HT1080 (cell line): Measurements from ENCODE around the gene ZNF195. TPM values are rescaled to one million over a fixed set of nuclear protein-coding genes. Genes with fewer than 3 reads are reported as not detected.
A peak's percentile ranks its signal among the peaks of the same experiment; 100 is the strongest.
"Not testable (repeated sequence)": the region's sequence is repeated elsewhere in the genome, so short reads cannot be mapped to it uniquely, and the experiment has no call there.

ENCODE experiments used
- DNase-seq: peaks from one replicate; pipeline ENCODE4 v3.0.0-alpha.2; 2015; ENCODE audit warnings: low read depth
- small RNA-seq: library from RNA; depleted of rRNA; stranded (forward); fragments of <200 nt; gene quantifications from one replicate; pipeline ENCODE3, GENCODE V24; 2014
- total RNA-seq: library from RNA; depleted of rRNA; stranded (reverse); fragments of >200 nt; shearing (Covaris generic); gene quantifications from 2 replicates; pipeline ENCODE4 v1.2.3, GENCODE V29; 2014; rRNA removed

The ZNF195 gene
- total RNA-seq, 1 experiment from 2014 or later = 26.6 TPM

DNA sequence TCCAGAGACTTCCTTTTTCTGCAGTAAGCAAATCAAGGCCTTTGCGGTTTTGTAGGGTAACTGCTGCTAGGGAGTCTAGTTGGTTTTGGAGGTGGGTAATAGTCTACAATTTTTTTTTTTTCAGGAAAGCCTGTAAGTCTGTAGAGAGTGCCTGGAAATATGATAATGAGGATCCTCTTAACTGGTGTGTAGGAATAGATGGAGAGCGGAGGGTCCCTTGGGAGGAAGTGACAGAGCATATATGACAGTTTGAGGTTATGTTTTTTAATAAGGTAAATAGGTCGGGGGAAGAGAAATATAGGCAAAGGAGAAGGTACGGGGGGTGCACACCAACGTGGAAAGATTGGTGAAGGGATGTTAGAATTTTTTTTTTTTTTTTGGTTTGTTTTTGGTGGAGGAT is 25.9 kb downstream of the ZNF195 start:
- DNase-seq = no peak

DNA sequence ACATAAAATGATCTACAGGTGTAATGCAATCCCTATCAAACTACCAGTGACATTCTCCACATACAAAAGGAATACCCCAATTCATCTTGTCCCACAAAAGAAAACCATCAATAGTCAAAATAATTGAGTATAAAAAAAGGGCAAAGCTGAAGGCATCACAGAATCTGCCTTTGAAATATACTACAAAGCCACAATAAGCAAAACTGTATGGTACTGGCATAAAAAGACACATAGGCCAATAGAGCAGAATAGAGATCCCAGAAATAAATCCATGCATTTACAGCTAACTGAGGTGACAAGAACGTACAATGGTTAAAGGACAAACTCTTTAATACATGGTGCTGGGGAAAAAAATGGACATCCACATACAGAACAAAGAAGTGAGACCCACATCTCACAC is 31.8 kb downstream of the ZNF195 start:
- no peak for DNase-seq

DNA sequence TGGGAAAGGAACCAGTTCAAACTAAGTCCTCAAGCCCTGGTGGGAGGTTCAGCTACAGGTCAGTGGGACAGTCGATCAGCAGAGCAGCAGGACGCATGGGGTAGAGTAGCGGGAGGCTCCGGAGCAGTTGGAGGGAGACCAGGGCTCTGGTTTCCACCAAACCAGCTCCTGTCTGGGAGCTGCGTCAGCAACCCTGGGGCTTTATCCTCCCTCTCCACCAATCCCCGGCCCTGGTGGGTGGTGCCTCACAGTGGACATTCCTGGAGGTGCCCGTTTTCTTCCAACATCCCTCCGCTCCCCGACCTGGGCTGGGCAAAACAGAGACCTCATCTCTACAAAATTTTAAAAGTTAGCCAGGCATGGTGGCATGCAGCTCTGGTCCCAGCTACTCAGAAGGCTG is 32.4 kb downstream of the ZNF195 start:
- no peak for DNase-seq

DNA sequence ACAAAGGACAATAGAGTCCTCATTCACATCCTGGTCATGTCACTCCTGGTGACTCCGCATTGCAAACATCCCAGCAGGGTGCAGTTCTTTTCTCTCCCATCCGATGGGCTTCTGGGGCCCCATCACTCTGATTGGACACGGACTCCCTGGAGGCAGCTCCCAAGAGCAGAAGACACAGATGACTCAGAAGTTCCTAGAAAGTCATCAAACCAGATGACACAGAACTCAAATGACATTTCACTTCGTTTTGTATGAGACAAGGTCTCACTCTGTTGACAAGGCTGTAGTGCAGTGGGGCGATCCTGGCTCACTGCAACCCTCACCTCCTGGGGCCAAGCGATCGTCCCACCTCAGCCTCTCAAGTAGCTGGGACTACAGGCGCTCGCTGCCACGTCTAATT is 33.2 kb downstream of the ZNF195 start:
- no peak for DNase-seq

DNA sequence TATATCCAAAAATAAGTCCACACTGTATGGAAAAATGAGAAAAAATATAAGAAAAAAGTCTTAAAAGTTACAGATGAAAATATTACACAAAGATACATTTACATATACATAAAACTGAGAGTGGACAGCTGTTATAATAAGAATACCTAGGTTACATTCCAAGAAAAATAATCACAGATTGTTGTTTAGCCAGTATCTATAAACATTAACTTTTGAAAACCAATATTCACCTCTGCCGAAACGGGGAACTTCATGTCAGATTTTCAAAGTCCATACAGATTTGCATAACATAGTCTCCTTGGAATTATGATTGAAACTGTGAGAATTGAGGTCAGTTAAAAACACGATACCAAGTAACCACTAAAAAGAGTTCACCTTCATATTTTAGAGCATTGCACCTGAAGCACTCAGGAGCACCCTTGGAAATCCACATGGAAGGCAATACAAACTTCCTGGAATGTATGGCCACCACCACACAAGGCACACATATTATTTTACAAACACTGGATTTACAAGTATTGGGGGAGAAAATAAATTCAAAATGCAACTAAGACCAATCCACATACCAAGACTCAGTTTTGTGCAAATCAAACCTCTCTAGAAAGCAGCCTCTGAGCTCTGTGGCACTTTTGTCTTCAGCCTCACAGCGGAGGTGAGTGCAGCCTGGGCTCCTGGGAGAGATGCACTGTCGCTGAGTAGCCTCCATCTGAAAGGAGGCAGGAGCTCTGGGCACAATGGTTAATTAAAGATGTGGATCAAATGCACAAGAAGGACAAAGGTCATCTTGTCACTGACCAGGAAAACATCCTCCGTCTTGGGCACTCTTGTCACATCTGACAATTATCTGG is 34.4 kb downstream of the ZNF195 start:
- DNase-seq = no peak

DNA sequence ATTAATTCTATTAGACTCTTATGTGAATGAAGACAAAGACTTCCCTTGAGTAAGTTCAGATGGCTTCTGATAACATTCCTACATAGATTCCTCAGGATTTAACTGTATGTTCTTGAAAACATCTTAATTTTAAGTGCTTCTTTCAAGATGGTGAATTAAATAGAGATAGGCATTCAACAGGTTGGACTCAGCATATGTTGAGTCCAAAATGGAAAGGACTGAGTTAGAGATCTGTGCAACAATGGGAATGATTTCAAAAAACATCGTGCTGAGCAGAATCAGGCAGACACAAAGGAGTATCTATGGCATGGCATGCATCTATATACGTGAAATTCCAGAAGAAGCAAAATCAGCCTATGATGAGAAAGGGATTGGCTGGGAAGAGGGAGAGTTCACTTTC is 36.2 kb downstream of the ZNF195 start:
- no peak for DNase-seq

DNA sequence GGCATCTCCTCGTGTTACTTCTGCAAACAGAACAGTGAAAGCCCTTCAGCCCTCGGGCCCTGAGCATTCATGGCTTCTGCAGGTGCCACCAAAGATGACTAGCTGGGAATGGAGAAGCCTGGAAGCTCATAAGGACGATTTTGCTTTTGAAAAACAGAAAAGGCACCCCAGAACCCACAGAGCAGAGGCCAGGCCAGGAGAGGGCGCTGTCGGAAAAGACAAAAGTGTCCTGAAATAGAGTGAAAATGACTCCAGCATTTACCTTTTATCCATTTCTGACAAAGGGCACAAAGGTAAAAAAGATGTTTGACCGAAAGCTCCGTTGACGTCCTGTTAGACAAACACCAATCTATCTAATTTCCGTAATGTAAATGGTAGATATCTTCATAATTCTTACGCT is 37.6 kb downstream of the ZNF195 start:
- no peak for DNase-seq

DNA sequence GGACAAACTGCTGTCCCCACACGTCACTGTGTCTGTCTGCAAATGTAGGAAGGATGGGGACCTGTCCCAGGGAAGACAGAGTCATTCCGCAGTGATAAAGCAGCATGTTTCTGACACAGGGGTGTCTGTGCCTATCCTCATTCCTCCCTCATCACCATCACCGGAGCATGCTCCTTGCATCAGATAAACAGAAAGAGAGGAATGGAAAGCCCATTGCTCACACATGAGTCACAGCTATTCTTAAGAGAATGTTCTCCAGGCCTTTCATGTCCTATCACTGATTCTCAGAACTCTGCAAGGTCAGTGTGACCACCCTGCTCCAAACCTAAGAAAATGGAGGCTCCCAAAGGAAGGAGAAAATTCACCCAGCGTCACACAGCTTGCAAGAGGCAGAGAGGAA is 38.9 kb downstream of the ZNF195 start:
- DNase-seq = peak; percentile 70

DNA sequence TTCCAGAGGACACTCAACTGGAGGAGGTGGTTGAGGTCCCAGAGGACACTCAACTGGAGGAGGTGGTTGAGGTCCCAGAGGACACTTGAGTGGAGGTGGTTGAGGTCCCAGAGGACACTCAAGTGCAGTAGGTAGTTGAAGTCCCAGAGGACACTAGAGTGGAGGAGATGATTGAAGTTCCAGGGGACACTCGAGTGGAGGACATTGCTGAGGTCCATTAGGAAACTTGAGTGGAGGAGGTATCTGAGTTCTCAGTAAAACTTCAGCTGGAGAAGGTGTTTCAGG is 39.7 kb downstream of the ZNF195 start:
- DNase-seq = no peak

DNA sequence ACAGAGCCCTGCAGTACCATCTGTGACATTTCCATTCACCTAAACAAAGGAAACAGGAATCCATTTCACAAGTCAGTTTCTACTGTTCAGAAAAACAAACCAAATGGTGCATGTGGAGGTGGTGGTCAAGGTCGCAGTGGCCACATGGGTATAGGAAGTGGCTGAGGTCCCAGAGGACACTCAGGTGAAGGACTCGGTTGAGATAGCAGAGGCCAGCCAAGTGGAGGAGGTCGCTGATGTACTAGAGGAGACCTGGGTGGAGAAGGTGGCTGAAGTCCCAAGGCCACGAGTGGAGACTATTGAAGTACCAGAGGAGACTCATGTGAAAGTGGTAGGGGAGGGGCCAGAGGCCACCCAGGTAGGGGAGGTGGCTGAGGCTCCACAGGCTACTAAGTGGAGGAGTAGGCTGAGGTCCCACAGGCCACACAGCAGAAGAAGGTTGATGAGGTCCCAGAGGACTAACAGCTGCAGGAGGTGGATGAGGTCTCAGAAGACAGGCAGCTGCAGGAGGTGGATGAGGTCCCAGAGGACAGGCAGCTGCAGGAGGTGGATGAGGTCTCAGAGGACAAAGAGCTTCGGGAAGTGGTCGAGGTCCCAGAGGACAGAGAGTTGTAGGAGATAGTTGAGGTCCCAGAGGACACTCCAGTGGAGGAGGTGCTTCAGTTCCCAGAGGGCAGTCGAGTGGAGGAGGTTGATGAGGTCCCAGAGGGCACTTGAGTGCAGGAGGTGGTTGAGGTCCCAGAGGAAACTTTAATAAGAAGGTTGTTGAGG is 40.2 kb downstream of the ZNF195 start:
- DNase-seq = no peak

DNA sequence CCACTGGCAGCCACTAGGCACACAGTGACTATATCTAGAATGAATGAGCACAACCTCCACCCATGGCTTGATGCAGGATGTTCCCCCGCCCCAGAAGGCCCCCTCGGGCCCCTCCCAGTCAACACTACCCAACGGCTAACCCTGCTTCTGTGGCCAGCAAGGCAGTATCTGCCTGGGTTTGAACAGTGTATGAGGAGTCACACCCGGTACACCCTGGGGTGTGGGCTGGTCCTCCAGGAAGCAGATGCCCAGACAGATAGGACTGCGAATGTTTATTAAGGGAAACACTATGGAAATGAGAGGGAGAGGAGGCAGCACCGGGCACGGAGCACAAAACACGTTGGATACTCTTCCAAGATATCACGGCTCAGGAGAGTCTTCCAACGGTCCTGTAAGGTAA is 42.5 kb downstream of the ZNF195 start:
- DNase-seq = not testable (repeated sequence)

DNA sequence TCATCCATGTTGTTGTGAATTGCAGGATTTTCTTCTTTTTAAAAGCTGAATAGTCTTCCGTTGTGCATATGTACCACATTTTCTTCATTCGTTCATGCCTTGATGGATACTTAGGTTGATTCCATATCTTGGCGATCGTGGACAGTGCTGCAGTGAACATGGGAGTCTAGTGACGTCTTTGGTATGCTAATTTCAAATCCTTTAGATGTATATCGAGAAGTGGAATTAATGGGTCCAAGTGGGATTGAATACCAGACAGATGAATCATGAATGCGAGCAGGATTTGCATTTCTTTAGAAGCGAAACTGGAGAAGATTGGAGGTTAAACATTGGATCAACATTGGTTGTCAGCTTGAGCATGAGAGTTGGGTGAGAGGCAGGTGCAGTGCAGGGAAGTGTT is 45.8 kb downstream of the ZNF195 start:
- DNase-seq = not testable (repeated sequence)

DNA sequence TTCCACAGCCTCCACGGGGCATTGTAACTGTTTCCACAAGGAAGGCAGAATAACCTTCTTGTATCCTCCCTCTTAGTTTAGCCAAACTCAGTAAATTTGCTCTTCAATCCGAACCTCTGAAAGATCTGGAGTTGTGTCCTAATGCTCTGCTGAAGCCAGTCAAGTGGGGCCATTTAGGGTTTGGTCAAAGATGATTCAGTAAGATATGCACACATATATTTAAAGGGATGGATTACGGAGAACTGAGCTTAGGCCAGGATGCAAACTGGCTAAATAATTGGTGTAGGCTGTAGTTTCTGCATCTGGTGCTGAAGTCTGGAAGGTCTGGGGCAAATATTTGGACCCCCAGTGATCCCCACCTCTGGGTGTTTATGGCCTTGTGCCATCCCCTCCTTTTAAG is 47.9 kb downstream of the ZNF195 start:
- DNase-seq = not testable (repeated sequence)

DNA sequence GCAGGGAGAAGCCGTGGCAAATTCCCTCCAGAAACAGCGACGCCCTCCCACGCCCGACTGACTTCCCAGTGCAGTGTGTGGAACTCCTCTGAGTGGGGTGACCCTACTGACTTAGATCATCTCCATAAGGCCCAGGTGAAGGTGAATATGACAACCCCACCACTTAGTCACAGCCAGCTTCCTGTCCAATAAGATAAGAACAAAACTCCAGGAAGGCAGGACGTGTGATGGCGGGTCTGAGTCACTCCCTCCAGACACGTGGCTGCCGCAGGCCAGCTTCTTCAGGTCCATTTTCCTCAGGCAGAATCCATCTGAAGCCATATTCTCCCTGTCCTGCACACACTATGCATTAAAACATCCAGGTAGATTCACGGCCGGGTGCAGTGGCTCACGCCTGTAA is 48.9 kb downstream of the ZNF195 start:
- DNase-seq = not testable (repeated sequence)

DNA sequence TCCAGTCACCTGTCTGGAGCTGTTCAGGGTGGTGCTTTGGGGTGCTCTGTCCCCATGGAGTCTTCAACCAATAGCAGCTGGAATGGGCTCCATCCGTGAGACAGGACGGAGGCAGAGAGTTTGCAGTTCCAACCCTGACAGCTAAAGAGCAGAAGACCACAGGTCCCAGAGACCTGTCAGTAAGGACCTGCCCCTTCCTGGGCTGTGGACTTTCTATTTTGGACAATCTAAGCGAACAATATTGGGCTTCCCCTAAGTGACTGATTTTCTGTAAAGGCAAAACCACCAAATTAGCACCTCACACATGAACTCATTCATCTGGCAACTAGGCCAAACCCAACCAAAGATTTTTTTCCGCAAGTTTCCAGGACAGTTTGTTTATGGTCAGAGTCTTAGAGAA is 50.4 kb downstream of the ZNF195 start:
- DNase-seq = not testable (repeated sequence)

DNA sequence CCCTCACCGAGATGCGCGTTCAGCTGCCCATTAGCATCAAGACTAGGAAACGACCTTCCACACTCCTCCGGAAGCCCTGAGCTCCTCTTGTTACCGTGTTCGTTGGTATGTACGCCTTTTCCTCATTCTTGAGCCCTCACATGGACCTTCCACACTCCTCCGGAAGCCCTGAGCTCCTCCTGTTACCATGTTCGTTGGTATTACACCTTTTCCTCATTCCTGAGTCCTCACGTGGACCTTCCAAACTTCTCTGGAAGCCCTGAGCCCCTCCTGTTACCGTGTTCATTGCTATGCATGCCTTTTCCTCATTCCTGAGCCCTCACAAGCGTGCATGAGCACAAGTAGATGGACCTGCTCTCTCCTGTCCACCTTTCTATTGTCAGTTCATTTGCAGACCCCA is 52.5 kb downstream of the ZNF195 start:
- DNase-seq = not testable (repeated sequence)

DNA sequence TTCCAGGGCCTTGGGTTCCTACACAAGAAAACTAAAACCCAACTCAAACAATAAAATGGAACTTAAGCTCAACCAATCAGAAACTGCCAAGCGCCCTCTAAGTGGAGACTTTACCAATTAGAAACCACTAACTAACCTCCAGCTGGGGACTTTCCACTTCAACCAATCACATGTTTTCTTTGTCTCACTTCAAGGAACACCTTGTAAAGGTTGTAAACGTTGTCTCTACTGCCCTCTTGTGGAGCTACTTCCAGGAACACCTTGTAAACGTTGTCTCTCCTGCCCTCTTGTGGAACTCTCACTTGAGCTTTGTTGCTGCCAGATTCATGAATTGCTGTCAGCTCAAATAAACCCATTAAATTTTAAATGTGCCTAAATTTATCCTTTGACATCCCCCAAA is 54.2 kb downstream of the ZNF195 start:
- DNase-seq = not testable (repeated sequence)

Small RNA genes lying within 50 kb of the gene (small RNA-seq; reads per million reads assigned to genes)
- gene AC123788.2 = not detected

Other genes with a start within 250 kb of the ZNF195 start
- 9.6 and 14.1 TPM in 2 replicates for gene OSBPL5, start 213.8 kb downstream of the ZNF195 start, total RNA-seq
- not detected in 2 replicates for gene MRGPRG, start 160.3 kb downstream of the ZNF195 start, total RNA-seq
- gene MRGPRE, start 146.7 kb downstream of the ZNF195 start, total RNA-seq = not detected in 2 replicates